ENCODE measurements around the gene FABP6.

FABP6 gene

GRCh38 chr5:160250826-160251225 is 21.5 kb downstream of the FABP6 start:
- Histone ChIP-seq H3K27ac (ENCODE audit: low read length) (no peak overlapping the region), H3K36me3 (ENCODE audit: control insufficient read depth in 1 of 2, insufficient read depth in 2 of 2, low read length in 2 of 2) (peaks cover 0 to 18% of the 10 kb centered on the region in 2 donors), H3K4me3 (ENCODE audit: low read depth in 1 of 2, low read length in 2 of 2) (no peak overlapping the region), H3K9me3 (ENCODE audit: control insufficient read depth in 1 of 2, low read length in 2 of 2) (no peaks in the 10 kb centered on the region), H3K4me1 (ENCODE audit: control insufficient read depth in 1 of 2, insufficient read depth in 2 of 2, low read length in 2 of 2) (no peaks in the 10 kb centered on the region), H3K27me3 (ENCODE audit: low read depth, low read length) (no peaks in the 10 kb centered on the region)

GRCh38 chr5:160251406-160252155 is 22.3 kb downstream of the FABP6 start:
- H3K27ac ChIP-seq (ENCODE audit: low read length): no peak overlapping the region
- no peaks in the 10 kb centered on the region for H3K9me3 ChIP-seq (ENCODE audit: control insufficient read depth in 1 of 2, low read length in 2 of 2)
- H3K36me3 ChIP-seq (ENCODE audit: control insufficient read depth in 1 of 2, insufficient read depth in 2 of 2, low read length in 2 of 2): peaks cover 0 to 20% of the 10 kb centered on the region in 2 donors
- no peak overlapping the region for H3K4me3 ChIP-seq (ENCODE audit: low read depth in 1 of 2, low read length in 2 of 2)
- no peaks in the 10 kb centered on the region for H3K4me1 ChIP-seq (ENCODE audit: control insufficient read depth in 1 of 2, insufficient read depth in 2 of 2, low read length in 2 of 2)
- H3K27me3 ChIP-seq (ENCODE audit: low read depth, low read length): no peaks in the 10 kb centered on the region

- no peak overlapping the region for H3K4me3 ChIP-seq (ENCODE audit: low read depth in 1 of 2, low read length in 2 of 2)
- H3K36me3 ChIP-seq (ENCODE audit: control insufficient read depth in 1 of 2, insufficient read depth in 2 of 2, low read length in 2 of 2): peaks cover 0 to 20% of the 10 kb centered on the region in 2 donors
- no peaks in the 10 kb centered on the region for H3K4me1 ChIP-seq (ENCODE audit: control insufficient read depth in 1 of 2, insufficient read depth in 2 of 2, low read length in 2 of 2)
- H3K9me3 ChIP-seq (ENCODE audit: control insufficient read depth in 1 of 2, low read length in 2 of 2): no peaks in the 10 kb centered on the region
- no peaks in the 10 kb centered on the region for H3K27me3 ChIP-seq (ENCODE audit: low read depth, low read length)
- no peak overlapping the region for H3K27ac ChIP-seq (ENCODE audit: low read length)
Measured at GRCh38 chr5:160252916-160253315, 23.6 kb downstream of the FABP6 start.

- Histone ChIP-seq H3K4me1 (ENCODE audit: control insufficient read depth in 1 of 2, insufficient read depth in 2 of 2, low read length in 2 of 2) (no peaks in the 10 kb centered on the region), H3K27me3 (ENCODE audit: low read depth, low read length) (no peaks in the 10 kb centered on the region), H3K9me3 (ENCODE audit: control insufficient read depth in 1 of 2, low read length in 2 of 2) (no peaks in the 10 kb centered on the region), H3K4me3 (ENCODE audit: low read depth in 1 of 2, low read length in 2 of 2) (no peak overlapping the region), H3K36me3 (ENCODE audit: control insufficient read depth in 1 of 2, insufficient read depth in 2 of 2, low read length in 2 of 2) (peaks cover 0 to 20% of the 10 kb centered on the region in 2 donors), H3K27ac (ENCODE audit: low read length) (no peak overlapping the region)
Measured at GRCh38 chr5:160253441-160253840, 24.1 kb downstream of the FABP6 start.

GRCh38 chr5:160254706-160255105 is 25.4 kb downstream of the FABP6 start:
- H3K27ac ChIP-seq (ENCODE audit: low read length): no peak overlapping the region
- no peaks in the 10 kb centered on the region for H3K9me3 ChIP-seq (ENCODE audit: control insufficient read depth in 1 of 2, low read length in 2 of 2)
- peaks cover 0 to 20% of the 10 kb centered on the region in 2 donors for H3K36me3 ChIP-seq (ENCODE audit: control insufficient read depth in 1 of 2, insufficient read depth in 2 of 2, low read length in 2 of 2)
- H3K4me1 ChIP-seq (ENCODE audit: control insufficient read depth in 1 of 2, insufficient read depth in 2 of 2, low read length in 2 of 2): no peaks in the 10 kb centered on the region
- no peak overlapping the region for H3K4me3 ChIP-seq (ENCODE audit: low read depth in 1 of 2, low read length in 2 of 2)
- no peaks in the 10 kb centered on the region for H3K27me3 ChIP-seq (ENCODE audit: low read depth, low read length)

- no peak overlapping the region for H3K27ac ChIP-seq (ENCODE audit: low read length)
- no peaks in the 10 kb centered on the region for H3K9me3 ChIP-seq (ENCODE audit: control insufficient read depth in 1 of 2, low read length in 2 of 2)
- H3K4me3 ChIP-seq (ENCODE audit: low read depth in 1 of 2, low read length in 2 of 2): no peak overlapping the region
- H3K4me1 ChIP-seq (ENCODE audit: control insufficient read depth in 1 of 2, insufficient read depth in 2 of 2, low read length in 2 of 2): peaks cover 7 to 8% of the 10 kb centered on the region in 2 donors
- H3K36me3 ChIP-seq (ENCODE audit: control insufficient read depth in 1 of 2, insufficient read depth in 2 of 2, low read length in 2 of 2): peaks cover 0 to 11% of the 10 kb centered on the region in 2 donors
- no peaks in the 10 kb centered on the region for H3K27me3 ChIP-seq (ENCODE audit: low read depth, low read length)
Measured at GRCh38 chr5:160259341-160259740, 30.0 kb downstream of the FABP6 start.

GRCh38 chr5:160260006-160260775 is 30.9 kb downstream of the FABP6 start:
- Histone ChIP-seq H3K4me1 (ENCODE audit: control insufficient read depth in 1 of 2, insufficient read depth in 2 of 2, low read length in 2 of 2) (peaks cover 7 to 8% of the 10 kb centered on the region in 2 donors), H3K27me3 (ENCODE audit: low read depth, low read length) (no peaks in the 10 kb centered on the region), H3K27ac (ENCODE audit: low read length) (no peak overlapping the region), H3K36me3 (ENCODE audit: control insufficient read depth in 1 of 2, insufficient read depth in 2 of 2, low read length in 2 of 2) (peaks cover 0 to 8% of the 10 kb centered on the region in 2 donors), H3K4me3 (ENCODE audit: low read depth in 1 of 2, low read length in 2 of 2) (no peak overlapping the region), H3K9me3 (ENCODE audit: control insufficient read depth in 1 of 2, low read length in 2 of 2) (no peaks in the 10 kb centered on the region)

- Histone ChIP-seq H3K4me1 (ENCODE audit: control insufficient read depth in 1 of 2, insufficient read depth in 2 of 2, low read length in 2 of 2) (peaks cover 7 to 8% of the 10 kb centered on the region in 2 donors), H3K4me3 (ENCODE audit: low read depth in 1 of 2, low read length in 2 of 2) (no peak overlapping the region), H3K36me3 (ENCODE audit: control insufficient read depth in 1 of 2, insufficient read depth in 2 of 2, low read length in 2 of 2) (no peaks in the 10 kb centered on the region), H3K9me3 (ENCODE audit: control insufficient read depth in 1 of 2, low read length in 2 of 2) (no peaks in the 10 kb centered on the region), H3K27ac (ENCODE audit: low read length) (no peak overlapping the region), H3K27me3 (ENCODE audit: low read depth, low read length) (no peaks in the 10 kb centered on the region)
Measured at GRCh38 chr5:160260881-160261815, 31.8 kb downstream of the FABP6 start.

GRCh38 chr5:160262151-160263074 is 33.1 kb downstream of the FABP6 start:
- Histone ChIP-seq H3K9me3 (ENCODE audit: control insufficient read depth in 1 of 2, low read length in 2 of 2) (no peaks in the 10 kb centered on the region), H3K4me3 (ENCODE audit: low read depth in 1 of 2, low read length in 2 of 2) (no peak overlapping the region), H3K4me1 (ENCODE audit: control insufficient read depth in 1 of 2, insufficient read depth in 2 of 2, low read length in 2 of 2) (peaks cover 7 to 8% of the 10 kb centered on the region in 2 donors), H3K27ac (ENCODE audit: low read length) (no peak overlapping the region), H3K36me3 (ENCODE audit: control insufficient read depth in 1 of 2, insufficient read depth in 2 of 2, low read length in 2 of 2) (no peaks in the 10 kb centered on the region), H3K27me3 (ENCODE audit: low read depth, low read length) (no peaks in the 10 kb centered on the region)

- no peaks in the 10 kb centered on the region for H3K27me3 ChIP-seq (ENCODE audit: low read depth, low read length)
- H3K9me3 ChIP-seq (ENCODE audit: control insufficient read depth in 1 of 2, low read length in 2 of 2): no peaks in the 10 kb centered on the region
- H3K27ac ChIP-seq (ENCODE audit: low read length): no peak overlapping the region
- peaks cover 7 to 8% of the 10 kb centered on the region in 2 donors for H3K4me1 ChIP-seq (ENCODE audit: control insufficient read depth in 1 of 2, insufficient read depth in 2 of 2, low read length in 2 of 2)
- no peaks in the 10 kb centered on the region for H3K36me3 ChIP-seq (ENCODE audit: control insufficient read depth in 1 of 2, insufficient read depth in 2 of 2, low read length in 2 of 2)
- no peak overlapping the region for H3K4me3 ChIP-seq (ENCODE audit: low read depth in 1 of 2, low read length in 2 of 2)
Measured at GRCh38 chr5:160263326-160263855, 34.1 kb downstream of the FABP6 start.
